Right lobe of liver (tissue), 6 donors: Measurements from ENCODE around the gene PITPNC1. TPM values are rescaled to one million over a fixed set of nuclear protein-coding genes. Genes with fewer than 3 reads are reported as not detected.

Experiments
- ATAC-seq, 4 donors: fragments of 200-7000 bp; cut with Tn5 transposase; one replicate each; pipeline ENCODE4 v1.9.1; 2020; ENCODE audit warnings: mild to moderate bottlenecking in 4 of 4, moderate library complexity in 4 of 4
- DNase-seq, 3 donors: peaks; one replicate each; pipeline ENCODE4 v3.0.0-alpha.2; 2020
- H3K27ac ChIP-seq, 3 donors: fragments of 200-600 bp; one replicate each; pipeline ENCODE4 v1.8.0; 2022
- H3K27me3 ChIP-seq, 2 donors: fragments of 200-600 bp; one replicate each; pipeline ENCODE4 v1.8.0; 2022
- H3K36me3 ChIP-seq, 4 donors: fragments of 200-600 bp; sonication (generic) in 1 of 4; one replicate each; pipeline versions ENCODE4 v1.5.1 to v1.8.0; 2017 to 2022; ENCODE audit warnings: control low read depth in 1 of 4
- H3K4me1 ChIP-seq, 4 donors: fragments of 200-600 bp; sonication (generic) in 1 of 4; one replicate each; pipeline versions ENCODE4 v1.5.1 to v1.8.0; 2017 to 2022; ENCODE audit warnings: control low read depth in 1 of 4
- H3K4me3 ChIP-seq, 3 donors: fragments of 200-600 bp; one replicate each; pipeline ENCODE4 v1.8.0; 2022
- H3K9me3 ChIP-seq, 4 donors: fragments of 200-600 bp; sonication (generic) in 1 of 4; one replicate each; pipeline versions ENCODE4 v1.5.1 to v1.8.0; 2017 to 2022; ENCODE audit warnings: control low read depth in 1 of 4
- CTCF ChIP-seq, 4 donors: fragments of 200-600 bp in 3 of 4; fragments of 450-650 bp in 1 of 4; IDR thresholded peaks; one replicate each; pipeline versions ENCODE4 v1.5.1 to v1.8.0; 2016 to 2022; ENCODE audit warnings: antibody characterized with exemption in 4 of 4, mild to moderate bottlenecking in 2 of 4
- POLR2A ChIP-seq: fragments of 450-650 bp; IDR thresholded peaks from one replicate; pipeline ENCODE4 v1.6.1; 2017; ENCODE audit warnings: antibody characterized with exemption, mild to moderate bottlenecking
- WGBS: methylation state at CpG from one replicate; pipeline ENCODE4 v1.1.6; 2018; ENCODE audit warnings: low coverage, low lambda C conversion rate; ENCODE audit not compliant: insufficient coverage; ENCODE audit errors: missing lambda C conversion rate; 5-methylcytosine and 5-hydroxymethylcytosine counted together
- intact Hi-C, 2 donors: fragments of 100-400 bp; cut with DNase I; formaldehyde crosslinking; loops; one replicate each; pipeline versions ENCODE4 v1.11.2 to v1.14.1; 2022
- total RNA-seq, 6 experiments: library from RNA; depleted of rRNA in 2 of 6; stranded (reverse); fragments of >200 nt in 2 of 6; fragmentation: NEBNext Ultra II Directional in 3 of 6; extraction: Animal tissue kit (Norgen Biotek cat#: 25700) in 3 of 6; gene quantifications; one replicate each; pipeline versions ENCODE4 v1.1.0 to v1.2.4, GENCODE V29; 2016 to 2023
- donor health status: DM: no; HTN: yes; CAD: no.
- donor health status: DM: no; HTN: no; CAD: no.
- donor health status: DM: no; HTN: no; CAD: no.
- donor health status: DM: no; HTN: yes; CAD: no.
- donor health status: DM: no; HTN: yes; CAD: no.

The PITPNC1 gene
- total RNA-seq, 6 experiments from 2014 or later: 4.7 to 13.0 (median 7.4) TPM

GRCh38 chr17:67676305-67676704, 299.2 kb downstream of the PITPNC1 start:
- Histone ChIP-seq H3K36me3 (no peaks in the 10 kb centered on the region), H3K4me1 (no peaks in the 10 kb centered on the region), H3K27me3 (no peaks in the 10 kb centered on the region), H3K27ac (no peak overlapping the region), H3K4me3 (no peak overlapping the region), H3K9me3 (no peaks in the 10 kb centered on the region)
- intact Hi-C loops: no loop called here
- no peak for ATAC-seq
- 67% methylated on average over 1 of the region's 4 CpGs for WGBS
- no peak for TF ChIP-seq POLR2A
- no peak for TF ChIP-seq CTCF (IDR thresholded peaks at IDR 0.05)
- no peak for DNase-seq

GRCh38 chr17:67678414-67678813, 301.3 kb downstream of the PITPNC1 start:
- H3K9me3 ChIP-seq: no peaks in the 10 kb centered on the region
- no peaks in the 10 kb centered on the region for H3K4me1 ChIP-seq
- no peak overlapping the region for H3K27ac ChIP-seq
- no peak for TF ChIP-seq CTCF (IDR thresholded peaks at IDR 0.05)
- TF ChIP-seq POLR2A: no peak
- H3K4me3 ChIP-seq: no peak overlapping the region
- H3K36me3 ChIP-seq: no peaks in the 10 kb centered on the region
- WGBS: 100% methylated on average over 2 of the region's 2 CpGs
- intact Hi-C loops: no loop called here
- ATAC-seq (no peak), DNase-seq (no peak)
- H3K27me3 ChIP-seq: no peaks in the 10 kb centered on the region

- no peaks in the 10 kb centered on the region for H3K4me1 ChIP-seq
- no peak for TF ChIP-seq CTCF (IDR thresholded peaks at IDR 0.05)
- no peak for TF ChIP-seq POLR2A
- no peaks in the 10 kb centered on the region for H3K27me3 ChIP-seq
- no peaks in the 10 kb centered on the region for H3K9me3 ChIP-seq
- ATAC-seq: no peak
- H3K4me3 ChIP-seq: no peak overlapping the region
- DNase-seq: no peak
- H3K27ac ChIP-seq: no peak overlapping the region
- WGBS: 93% methylated on average over 2 of the region's 2 CpGs
- intact Hi-C loops: no loop called here
- no peaks in the 10 kb centered on the region for H3K36me3 ChIP-seq
These were observed 302.1 kb downstream of the PITPNC1 start for GRCh38 chr17:67679225-67679624.

GRCh38 chr17:67679721-67680120, 302.6 kb downstream of the PITPNC1 start:
- Histone ChIP-seq H3K4me1 (no peaks in the 10 kb centered on the region), H3K27ac (no peak overlapping the region), H3K27me3 (no peaks in the 10 kb centered on the region), H3K9me3 (no peaks in the 10 kb centered on the region), H3K36me3 (no peaks in the 10 kb centered on the region), H3K4me3 (no peak overlapping the region)
- no peak for TF ChIP-seq CTCF (IDR thresholded peaks at IDR 0.05)
- TF ChIP-seq POLR2A: no peak
- DNase-seq (no peak), ATAC-seq (no peak)
- 88% methylated on average over 6 of the region's 6 CpGs for WGBS
- intact Hi-C loops: no loop called here
